GM12878 (cell line): ENCODE results near the gene NADSYN1. TPM values are rescaled to one million over a fixed set of nuclear protein-coding genes. Genes with fewer than 3 reads are reported as not detected.

Experiments
- ATAC-seq: fragments of 200-7000 bp; cut with Tn5 transposase; 3 replicates; pipeline ENCODE4 v1.9.1; 2020; ENCODE audit warnings: mild to moderate bottlenecking, moderate library complexity
- BruUV-seq: library from RNA; stranded (reverse); fragments of 400-500 nt; replicated peaks from 2 replicates; lab custom pipeline; 2021; lab: Mats Ljungman, UMichigan
- CTCF ChIA-PET: fragments of 300-600 bp; sonication (Branson Sonifier 250); formaldehyde crosslinking; extraction: SDS; loops from one replicate; lab custom pipeline; 2021; ENCODE audit warnings: inconsistent platforms; lab: Yijun Ruan, JAX
- POLR2A ChIA-PET: fragments of 350-600 bp; formaldehyde crosslinking; extraction: SDS; loops from one replicate; lab custom pipeline; 2021; ENCODE audit warnings: inconsistent platforms; lab: Charles Lee
- RAD21 ChIA-PET: fragments of 300-600 bp; sonication (Branson Sonifier 250); formaldehyde crosslinking; loops from one replicate; lab custom pipeline; 2023; ENCODE audit warnings: antibody characterized with exemption; ENCODE audit not compliant: unreplicated experiment; lab: Charles Lee
- SMC1A ChIA-PET: fragments of 300-600 bp; sonication (Branson Sonifier 250); formaldehyde crosslinking; loops from one replicate; lab custom pipeline; 2023; ENCODE audit not compliant: unreplicated experiment, uncharacterized antibody; lab: Charles Lee
- DNase-seq: peaks from one replicate; pipeline ENCODE4 v3.0.0-alpha.2; 2011; ENCODE audit warnings: low read depth, low spot score
- FAIRE-seq: peaks from 3 replicates; lab custom pipeline; 2011; peaks lifted over from hg19 to GRCh38; lab: Jason Lieb, UNC
- H2AFZ ChIP-seq: 2 replicates; pipeline ENCODE4 v1.6.0; 2011; ENCODE audit warnings: low read depth, low read length, control low read depth; ENCODE audit not compliant: control insufficient read depth
- H3K27ac ChIP-seq: 2 replicates; pipeline ENCODE4 v1.5.1; 2011; ENCODE audit warnings: control low read depth; ENCODE audit not compliant: control insufficient read depth, insufficient read depth
- H3K27me3 ChIP-seq, 2 experiments: replicated peaks in 1 of 2; 2 replicates each; pipeline versions ENCODE4 v1.6.0 to v1.6.1; 2011; ENCODE audit warnings: low read length in 1 of 2; ENCODE audit not compliant: control insufficient read depth in 2 of 2, insufficient read depth in 2 of 2
- H3K36me3 ChIP-seq, 2 experiments: 2 replicates each; pipeline ENCODE4 v1.5.1; 2011; ENCODE audit warnings: low read length in 1 of 2; ENCODE audit not compliant: control insufficient read depth in 2 of 2, insufficient read depth in 2 of 2
- H3K4me1 ChIP-seq: 2 replicates; pipeline ENCODE4 v1.6.1; 2011; ENCODE audit warnings: mild to moderate bottlenecking, low read length, moderate library complexity, mixed read lengths; ENCODE audit not compliant: control insufficient read depth, insufficient read depth
- H3K4me2 ChIP-seq: 2 replicates; pipeline ENCODE4 v1.6.0; 2011; ENCODE audit warnings: control low read depth; ENCODE audit not compliant: control insufficient read depth, insufficient read depth
- H3K4me3 ChIP-seq: fragments of 200-600 bp; sonication (generic); 2 replicates; pipeline ENCODE4 v1.5.1; 2016
- H3K79me2 ChIP-seq: 2 replicates; pipeline ENCODE4 v1.6.0; 2011; ENCODE audit warnings: low read length; ENCODE audit not compliant: control insufficient read depth, insufficient read depth
- H3K9ac ChIP-seq: 2 replicates; pipeline ENCODE4 v1.8.0; 2011; ENCODE audit warnings: low read length, control low read depth, mixed read lengths; ENCODE audit not compliant: control insufficient read depth, insufficient read depth
- H3K9me3 ChIP-seq: replicated peaks from 3 replicates; pipeline ENCODE4 v1.5.1; 2011; ENCODE audit warnings: mild to moderate bottlenecking, low read length; ENCODE audit not compliant: control insufficient read depth, insufficient read depth
- H4K20me1 ChIP-seq: 2 replicates; pipeline ENCODE4 v1.6.0; 2011; ENCODE audit not compliant: control insufficient read depth, insufficient read depth
- IKZF2 ChIP-seq, 2 experiments: fragments of 450-650 bp; IDR thresholded peaks; 2 replicates each; pipeline ENCODE4 v1.6.1; 2017; ENCODE audit warnings: mild to moderate bottlenecking in 2 of 2, moderate library complexity in 2 of 2
- KAT2A ChIP-seq: conservative IDR thresholded peaks from 2 replicates; pipeline ENCODE4 v1.6.1; 2011; ENCODE audit warnings: low read depth, low read length; ENCODE audit not compliant: control insufficient read depth
- NFXL1 ChIP-seq: fragments of 450-650 bp; IDR thresholded peaks from 2 replicates; pipeline ENCODE4 v1.6.1; 2017; ENCODE audit warnings: antibody characterized with exemption, mild to moderate bottlenecking, borderline replicate concordance
- PAX8 ChIP-seq: fragments of 450-650 bp; IDR thresholded peaks from 2 replicates; pipeline ENCODE4 v1.6.1; 2017; ENCODE audit warnings: mild to moderate bottlenecking, moderate library complexity
- RCOR1 ChIP-seq: conservative IDR thresholded peaks from 2 replicates; pipeline ENCODE4 v1.6.1; 2012; ENCODE audit warnings: low read depth, low read length, improper control_type of control experiment
- RUNX3 ChIP-seq: IDR thresholded peaks from 2 replicates; pipeline ENCODE4 v1.6.1; 2012; ENCODE audit warnings: low read length, inconsistent platforms
- SUPT20H ChIP-seq: IDR thresholded peaks from 2 replicates; pipeline ENCODE4 v1.6.1; 2011; ENCODE audit warnings: low read depth, mild to moderate bottlenecking, low read length, moderate library complexity, borderline replicate concordance; ENCODE audit not compliant: control insufficient read depth
- whole genome bisulfite sequencing: methylation state at CpG from one replicate; pipeline ENCODE4 v1.1.6; 2016; ENCODE audit warnings: low lambda C conversion rate; ENCODE audit not compliant: insufficient replicate concordance, insufficient coverage; ENCODE audit errors: missing lambda C conversion rate; 5-methylcytosine and 5-hydroxymethylcytosine counted together
- in situ Hi-C: fragments of 300-500 bp; cut with MboI; formaldehyde crosslinking; loops from 9 replicates; pipeline ENCODE4 v1.14.3; 2018; ENCODE audit warnings: mixed read lengths
- intact Hi-C: fragments of 100-400 bp; cut with micrococcal nuclease; formaldehyde crosslinking; loops from one replicate; pipeline ENCODE4 v1.14.2; 2022; ENCODE audit not compliant: unreplicated experiment
- polyA plus RNA-seq, 11 experiments: library from polyadenylated mRNA; depleted of rRNA in 4 of 11; unstranded in 6 of 11; stranded (reverse) in 5 of 11; fragments of >200 nt; fragmentation: Nextera tagmentation in 4 of 11; fragmentation: Illumina TruSeq in 1 of 11; extraction: Ambion mirVana in 4 of 11; extraction: Trizol in 1 of 11; gene quantifications; 1 replicate in 1 of 11; 2 replicates in 10 of 11; pipeline versions ENCODE4 v1.2.1 to v1.2.3, GENCODE V29; 2011 to 2016; ENCODE audit warnings: inconsistent platforms in 2 of 11, missing spikeins in 2 of 11, low read depth in 1 of 11
- total RNA-seq, 4 experiments: library from RNA; depleted of rRNA in 3 of 4; stranded (reverse); fragments of >200 nt in 3 of 4; fragmentation: Illumina TruSeq in 1 of 4; extraction: Trizol in 1 of 4; gene quantifications; 2 replicates each; pipeline versions ENCODE4 v1.2.1 to v1.2.3, GENCODE V29; 2013 to 2021
- TF ChIP-seq, protein P1 (sequence below): fragments of 450-650 bp; IDR thresholded peaks from 2 replicates; pipeline ENCODE4 v1.6.1; 2017; ENCODE audit warnings: borderline replicate concordance

Gene NADSYN1
- total and polyA plus RNA-seq, 10 of the 15 experiments (the other 5 are each of a cell fraction or from before 2014, with no cell fraction given): 12.2 to 90.2 (median 69.5) TPM

DNA sequence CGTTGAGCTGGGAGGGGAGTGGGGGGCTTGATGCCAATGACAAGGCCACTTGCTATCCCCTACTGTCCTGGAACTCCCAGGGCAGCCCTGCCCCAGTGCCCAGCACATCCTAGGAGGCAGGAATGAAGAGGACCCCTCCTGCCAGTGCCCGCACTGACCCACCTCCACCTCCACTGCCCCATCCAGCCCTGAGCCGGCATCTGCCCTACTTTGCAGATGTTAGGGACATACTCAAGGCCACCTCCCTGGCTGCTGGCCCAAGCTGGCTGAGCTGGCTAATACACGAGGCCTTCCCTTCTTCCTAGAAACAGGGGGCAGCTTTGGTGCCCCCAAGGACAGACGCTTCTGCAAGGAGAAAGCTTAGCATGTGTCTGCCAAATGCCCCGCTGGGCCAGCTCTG is 15.6 kb upstream of the NADSYN1 start:
- Histone ChIP-seq H3K27ac (no peak overlapping the region), H3K79me2 (no peaks in the 10 kb centered on the region), H3K4me2 (no peak overlapping the region), H3K4me3 (no peak overlapping the region), H2AFZ (no peak overlapping the region), H3K4me1 (no peaks in the 10 kb centered on the region), H4K20me1 (no peaks in the 10 kb centered on the region), H3K9me3 (no peaks in the 10 kb centered on the region), H3K36me3 (peaks cover 8 to 11% of the 10 kb centered on the region in 2 experiments; a peak in 3 of 4 replicates), H3K9ac (no peak overlapping the region), H3K27me3 (no peaks in the 10 kb centered on the region)
- SMC1A ChIA-PET: no interaction called here
- POLR2A ChIA-PET: no interaction called here
- FAIRE-seq (no peak), DNase-seq (no peak), ATAC-seq (no peak)
- TF ChIP-seq SUPT20H: no peak
- no peak for TF ChIP-seq IKZF2 (IDR thresholded peaks at IDR 0.05)
- TF ChIP-seq RUNX3: no peak
- TF ChIP-seq NFXL1: no peak
- TF ChIP-seq PAX8: no peak
- TF ChIP-seq RCOR1: no peak
- TF ChIP-seq KAT2A: no peak
- TF ChIP-seq, protein P1, sequence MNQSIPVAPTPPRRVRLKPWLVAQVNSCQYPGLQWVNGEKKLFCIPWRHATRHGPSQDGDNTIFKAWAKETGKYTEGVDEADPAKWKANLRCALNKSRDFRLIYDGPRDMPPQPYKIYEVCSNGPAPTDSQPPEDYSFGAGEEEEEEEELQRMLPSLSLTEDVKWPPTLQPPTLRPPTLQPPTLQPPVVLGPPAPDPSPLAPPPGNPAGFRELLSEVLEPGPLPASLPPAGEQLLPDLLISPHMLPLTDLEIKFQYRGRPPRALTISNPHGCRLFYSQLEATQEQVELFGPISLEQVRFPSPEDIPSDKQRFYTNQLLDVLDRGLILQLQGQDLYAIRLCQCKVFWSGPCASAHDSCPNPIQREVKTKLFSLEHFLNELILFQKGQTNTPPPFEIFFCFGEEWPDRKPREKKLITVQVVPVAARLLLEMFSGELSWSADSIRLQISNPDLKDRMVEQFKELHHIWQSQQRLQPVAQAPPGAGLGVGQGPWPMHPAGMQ: no peak
- BruUV-seq: no TSS peak
- RAD21 ChIA-PET: no interaction called here
- WGBS: 90% methylated on average over 6 of the region's 6 CpGs
- intact Hi-C loops (no loop called here), in situ Hi-C loops (no loop called here)
- CTCF ChIA-PET: no interaction called here
